NT2/D1 (cell line): Measurements from ENCODE around the gene KLHL26.

Experiments
- SUZ12 ChIP-seq: IDR thresholded peaks from 2 replicates; pipeline ENCODE4 v1.6.1; 2011; ENCODE audit not compliant: insufficient read length, insufficient read depth; ENCODE audit errors: extremely low read depth
- YY1 ChIP-seq: IDR thresholded peaks from 2 replicates; pipeline ENCODE4 v1.6.1; 2011; ENCODE audit not compliant: insufficient read length, insufficient read depth

DNA sequence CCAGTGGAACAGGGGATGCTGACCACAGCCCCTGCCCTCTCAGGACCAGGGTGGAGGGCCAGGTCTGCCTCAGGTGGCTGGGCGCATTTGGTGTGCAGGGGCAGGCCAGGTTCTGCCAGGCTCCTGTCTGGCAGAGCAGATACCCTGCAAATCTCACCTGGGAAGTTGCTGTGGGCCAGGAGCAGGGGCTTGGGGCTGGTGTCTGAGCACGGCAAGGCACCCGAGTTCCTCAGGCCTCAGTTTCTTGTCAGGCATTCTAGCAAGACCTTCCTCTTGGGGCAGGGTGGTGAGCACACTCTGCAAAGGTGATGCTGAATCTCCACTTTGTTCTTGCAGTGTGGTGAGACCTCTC is 47.8 kb downstream of the KLHL26 start:
- TF ChIP-seq YY1 (no peak), SUZ12 (no peak)
